ENCODE data around the gene SLFN5.

DNA sequence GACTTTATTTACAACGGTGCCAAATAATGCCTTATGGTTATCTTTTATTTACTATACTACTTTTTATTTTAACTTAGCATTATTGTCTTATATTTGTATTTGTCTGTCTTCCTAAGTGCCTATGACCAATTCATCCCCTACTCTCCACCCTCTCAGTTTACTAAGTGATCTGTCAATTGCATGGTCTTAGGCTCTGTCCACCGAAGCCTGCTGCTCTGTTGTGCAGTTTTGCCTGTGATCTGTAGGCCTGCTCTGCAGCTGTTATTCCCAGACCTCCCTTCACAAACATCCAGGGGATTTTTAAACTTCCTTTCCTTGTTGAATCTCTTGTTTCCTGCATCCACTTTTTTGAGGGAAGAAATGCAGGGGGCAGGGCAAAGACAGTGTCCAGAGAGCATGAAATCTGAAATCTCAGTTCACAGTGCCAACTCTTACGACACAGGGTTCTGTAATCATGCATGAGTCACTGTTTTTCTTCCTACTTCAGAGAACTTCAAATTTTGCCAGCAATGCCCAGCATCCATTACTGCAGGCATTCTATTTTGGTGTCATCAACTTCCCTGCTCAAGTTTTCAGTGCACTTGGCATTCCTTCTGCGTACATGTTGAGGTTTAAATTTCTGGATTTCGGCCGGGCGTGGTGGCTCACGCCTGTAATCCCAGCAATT, 11.4 kb downstream of the SLFN5 start:
- TF ChIP-seq, protein P1, sequence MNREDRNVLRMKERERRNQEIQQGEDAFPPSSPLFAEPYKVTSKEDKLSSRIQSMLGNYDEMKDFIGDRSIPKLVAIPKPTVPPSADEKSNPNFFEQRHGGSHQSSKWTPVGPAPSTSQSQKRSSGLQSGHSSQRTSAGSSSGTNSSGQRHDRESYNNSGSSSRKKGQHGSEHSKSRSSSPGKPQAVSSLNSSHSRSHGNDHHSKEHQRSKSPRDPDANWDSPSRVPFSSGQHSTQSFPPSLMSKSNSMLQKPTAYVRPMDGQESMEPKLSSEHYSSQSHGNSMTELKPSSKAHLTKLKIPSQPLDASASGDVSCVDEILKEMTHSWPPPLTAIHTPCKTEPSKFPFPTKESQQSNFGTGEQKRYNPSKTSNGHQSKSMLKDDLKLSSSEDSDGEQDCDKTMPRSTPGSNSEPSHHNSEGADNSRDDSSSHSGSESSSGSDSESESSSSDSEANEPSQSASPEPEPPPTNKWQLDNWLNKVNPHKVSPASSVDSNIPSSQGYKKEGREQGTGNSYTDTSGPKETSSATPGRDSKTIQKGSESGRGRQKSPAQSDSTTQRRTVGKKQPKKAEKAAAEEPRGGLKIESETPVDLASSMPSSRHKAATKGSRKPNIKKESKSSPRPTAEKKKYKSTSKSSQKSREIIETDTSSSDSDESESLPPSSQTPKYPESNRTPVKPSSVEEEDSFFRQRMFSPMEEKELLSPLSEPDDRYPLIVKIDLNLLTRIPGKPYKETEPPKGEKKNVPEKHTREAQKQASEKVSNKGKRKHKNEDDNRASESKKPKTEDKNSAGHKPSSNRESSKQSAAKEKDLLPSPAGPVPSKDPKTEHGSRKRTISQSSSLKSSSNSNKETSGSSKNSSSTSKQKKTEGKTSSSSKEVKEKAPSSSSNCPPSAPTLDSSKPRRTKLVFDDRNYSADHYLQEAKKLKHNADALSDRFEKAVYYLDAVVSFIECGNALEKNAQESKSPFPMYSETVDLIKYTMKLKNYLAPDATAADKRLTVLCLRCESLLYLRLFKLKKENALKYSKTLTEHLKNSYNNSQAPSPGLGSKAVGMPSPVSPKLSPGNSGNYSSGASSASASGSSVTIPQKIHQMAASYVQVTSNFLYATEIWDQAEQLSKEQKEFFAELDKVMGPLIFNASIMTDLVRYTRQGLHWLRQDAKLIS (CRISPR knock-in tag; IDR thresholded peaks at IDR 0.05), result no peak
- TF ChIP-seq RFX5 (IDR thresholded peaks at IDR 0.05; ENCODE audit: low read depth, low read length) (no peak), CEBPB (IDR thresholded peaks at IDR 0.05; ENCODE audit: borderline replicate concordance, low read depth, low read length) (peak; percentile 79), MXI1 (IDR thresholded peaks at IDR 0.05; ENCODE audit: borderline replicate concordance, low read depth, low read length) (no peak), POLR2AphosphoS5 (IDR thresholded peaks at IDR 0.05; ENCODE audit: low read depth, low read length) (no peak)
